ENCODE measurements around the gene PRH2.

The PRH2 gene

DNA sequence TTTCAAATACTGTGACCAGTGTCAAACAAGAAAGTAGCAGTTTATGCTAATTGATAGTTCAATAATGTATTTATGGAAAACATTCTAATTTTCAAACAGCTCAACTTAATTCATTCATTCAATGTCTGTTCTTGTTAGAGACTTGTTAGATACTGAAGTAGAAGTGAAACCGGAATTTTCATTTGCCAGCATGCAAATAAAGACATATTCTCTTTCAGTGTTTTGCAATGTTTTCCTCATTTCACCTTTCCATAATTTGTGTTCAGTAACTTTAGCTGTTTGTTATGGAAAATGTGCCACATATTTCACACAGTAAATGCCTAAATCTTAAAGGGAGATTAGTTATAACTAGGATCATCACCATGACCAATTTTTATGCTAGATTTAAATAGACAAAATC lies 36.4 kb downstream of the PRH2 start:
- no peak for DNase-seq

DNA sequence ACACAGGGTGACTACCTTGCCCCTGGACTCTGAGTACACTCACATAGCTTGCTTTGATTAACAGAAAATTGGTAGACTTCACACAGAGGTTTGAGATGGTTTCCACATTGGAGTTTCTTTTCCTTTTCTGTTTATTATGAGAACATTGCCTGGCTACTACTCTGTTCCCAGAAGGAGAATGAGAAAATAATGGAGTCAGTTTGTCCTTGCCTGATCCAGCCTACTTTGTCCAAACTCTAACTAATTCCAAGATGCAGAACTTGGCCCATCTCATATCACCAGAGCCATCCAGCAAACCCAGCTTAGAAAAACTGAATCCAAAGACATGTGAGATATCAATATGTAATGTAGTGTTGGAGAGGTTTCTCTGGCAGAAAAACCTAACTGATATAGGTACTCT lies 37.3 kb downstream of the PRH2 start:
- no peak for DNase-seq

DNA sequence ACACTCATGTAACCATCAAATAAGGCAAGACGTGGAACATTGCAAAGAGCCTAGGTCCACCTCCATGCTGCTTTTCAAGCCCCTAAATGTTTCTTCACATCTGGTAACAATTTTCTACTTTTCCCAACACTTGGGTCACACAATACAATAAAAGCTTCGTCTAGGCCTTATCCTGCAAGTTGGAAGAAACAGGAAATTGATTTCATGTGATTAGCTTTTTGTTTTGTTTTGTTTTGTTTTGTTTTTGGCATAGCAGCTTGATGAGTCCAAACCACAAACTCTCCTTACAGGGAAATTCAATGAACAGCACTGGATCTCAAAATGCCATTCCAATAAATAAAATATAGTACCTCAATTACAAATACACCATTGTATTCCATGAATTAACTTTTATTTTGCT lies 38.4 kb downstream of the PRH2 start:
- DNase-seq: no peak

DNA sequence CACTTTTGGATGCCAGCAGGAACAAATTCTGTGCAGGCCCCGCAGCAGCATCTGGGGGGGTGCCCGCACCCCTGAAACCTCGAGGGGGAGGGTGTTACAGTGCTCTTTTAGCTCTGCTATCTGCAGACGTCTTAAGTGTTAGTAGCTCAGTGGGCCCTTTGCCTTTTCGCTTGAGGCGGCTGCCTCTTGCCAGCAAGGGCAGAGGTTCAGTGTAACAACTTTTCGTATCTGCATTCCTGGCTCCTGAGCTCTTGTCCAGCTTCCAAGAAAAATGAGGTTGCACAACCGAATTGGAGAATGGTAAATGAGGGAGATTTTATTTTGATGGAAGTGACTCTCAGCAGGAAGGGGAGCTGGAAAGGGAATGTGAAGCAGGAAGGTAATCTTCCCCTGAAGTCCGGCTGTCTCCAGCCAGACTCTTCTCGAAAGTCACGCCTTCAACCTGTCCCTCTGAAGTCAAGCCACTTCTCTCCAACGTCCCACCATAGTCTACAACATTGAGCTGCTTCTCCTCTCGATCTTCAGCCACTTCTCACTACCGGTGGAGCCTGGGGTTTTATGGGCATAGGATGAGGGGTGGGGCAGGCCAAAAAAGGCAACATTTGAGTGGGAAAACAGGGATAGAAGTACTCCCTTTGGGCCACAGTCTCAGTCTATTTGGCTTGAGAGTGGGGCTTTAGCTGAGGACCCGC lies 39.9 kb downstream of the PRH2 start:
- no peak for DNase-seq

DNA sequence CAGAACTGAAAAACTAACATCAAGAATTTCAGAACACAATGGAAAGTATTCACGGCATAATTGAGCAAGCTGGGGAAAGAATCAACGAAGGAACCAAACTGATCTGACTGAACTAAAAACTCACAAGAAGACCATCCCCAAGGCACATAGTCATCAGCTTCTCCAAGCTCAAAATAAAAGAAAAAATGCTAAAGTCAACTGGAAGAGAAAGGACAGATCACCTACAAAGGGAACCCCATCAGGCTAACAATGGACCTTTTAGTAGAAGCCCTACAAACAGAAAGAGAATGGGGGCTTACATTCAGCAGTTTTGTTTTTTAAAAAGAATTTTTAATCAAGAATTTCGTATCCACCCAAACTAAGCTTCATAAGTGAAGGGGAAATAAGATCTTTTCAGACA lies 45.9 kb downstream of the PRH2 start:
- no peak for DNase-seq

DNA sequence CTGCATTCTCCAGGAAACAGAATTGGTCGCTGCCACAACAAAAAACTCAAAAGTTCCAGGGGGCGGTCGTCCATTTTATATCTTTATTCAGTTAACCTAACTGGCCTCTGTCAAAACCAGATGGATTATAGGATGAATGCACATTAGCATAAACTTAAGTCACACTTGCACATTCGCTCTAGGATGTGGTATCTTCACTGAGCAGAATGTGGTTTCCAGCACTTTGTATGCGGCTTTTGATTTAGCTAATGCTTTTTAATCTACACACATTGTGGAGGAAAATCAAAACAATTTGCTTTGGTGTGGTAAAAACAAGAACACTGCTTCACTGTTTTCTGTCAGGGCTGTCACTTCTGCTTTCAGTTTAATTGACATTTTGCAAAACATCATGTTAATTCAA lies 53.2 kb downstream of the PRH2 start:
- DNase-seq: peak; percentile 11

All from OCI-M1 (cell line).